Esophagus muscularis mucosa (tissue), 4 donors: ENCODE data around the gene C7. TPM values are rescaled to one million over a fixed set of nuclear protein-coding genes. Genes with fewer than 3 reads are reported as not detected.
A peak's percentile ranks its signal among the peaks of the same experiment; 100 is the strongest.
"Not testable (repeated sequence)": the region's sequence is repeated elsewhere in the genome, so short reads cannot be mapped to it uniquely, and the experiment has no call there.

Experiments
- DNase-seq: peaks from one replicate; pipeline ENCODE4 v3.0.0-alpha.2; 2017; ENCODE audit errors: extremely low spot score
- H3K27ac ChIP-seq, 4 donors: fragments of 200-600 bp; sonication (generic); replicated peaks in 1 of 4; 1 replicate in 3 of 4; 2 replicates in 1 of 4; pipeline ENCODE4 v1.5.1; 2016 to 2019; ENCODE audit warnings: mild to moderate bottlenecking in 1 of 4
- H3K27me3 ChIP-seq, 4 donors: fragments of 200-600 bp; sonication (generic); one replicate each; pipeline versions ENCODE4 v1.5.1 to v1.6.0; 2016 to 2019
- H3K36me3 ChIP-seq, 4 donors: fragments of 200-600 bp; sonication (generic); one replicate each; pipeline ENCODE4 v1.5.1; 2016 to 2019
- H3K4me1 ChIP-seq, 4 donors: fragments of 200-600 bp; sonication (generic); one replicate each; pipeline ENCODE4 v1.5.1; 2016 to 2019
- H3K4me3 ChIP-seq, 4 donors: fragments of 200-600 bp; sonication (generic); 1 replicate in 2 of 4; 2 replicates in 2 of 4; pipeline ENCODE4 v1.5.1; 2016 to 2019; ENCODE audit warnings: mild to moderate bottlenecking in 4 of 4, moderate library complexity in 1 of 4
- H3K9me3 ChIP-seq, 4 donors: fragments of 200-600 bp; sonication (generic); 1 replicate in 3 of 4; 2 replicates in 1 of 4; pipeline ENCODE4 v1.5.1; 2016 to 2019
- CTCF ChIP-seq, 3 experiments: fragments of 200-600 bp in 2 of 3; fragments of 450-650 bp in 1 of 3; sonication (generic) in 2 of 3; IDR thresholded peaks; one replicate each; pipeline ENCODE4 v1.5.1; 2017 to 2019; ENCODE audit warnings: antibody characterized with exemption in 3 of 3, mild to moderate bottlenecking in 2 of 3, moderate library complexity in 1 of 3
- EP300 ChIP-seq: sonication (generic); formaldehyde crosslinking; IDR thresholded peaks from one replicate; pipeline ENCODE4 v1.6.1; 2017; ENCODE audit warnings: antibody characterized with exemption
- POLR2A ChIP-seq: fragments of 450-650 bp; IDR thresholded peaks from one replicate; pipeline ENCODE4 v1.6.1; 2017; ENCODE audit warnings: antibody characterized with exemption, moderate library complexity, mild to moderate bottlenecking, low read depth
- POLR2AphosphoS5 ChIP-seq, 2 donors: sonication (generic); formaldehyde crosslinking; IDR thresholded peaks; one replicate each; pipeline ENCODE4 v1.6.1; 2017; ENCODE audit warnings: antibody characterized with exemption in 2 of 2
- WGBS: methylation state at CpG from one replicate; pipeline ENCODE4 v1.1.5; 2018; 5-methylcytosine and 5-hydroxymethylcytosine counted together
- intact Hi-C: fragments of 100-400 bp; cut with DNase I; formaldehyde crosslinking; loops from one replicate; pipeline ENCODE4 v1.15.1; 2023
- small RNA-seq, 3 donors: library from RNA; depleted of rRNA; stranded (forward); fragments of <200 nt; gene quantifications; one replicate each; pipeline ENCODE3, GENCODE V24; 2016
- total RNA-seq, 4 donors: library from RNA; depleted of rRNA; stranded (reverse); fragments of >200 nt; gene quantifications; one replicate each; pipeline versions ENCODE4 v1.1.0 to v1.2.1, GENCODE V29; 2016

C7 gene
- total RNA-seq, 4 donors from 2014 or later = 713 to 1,019 (median 874) TPM

GRCh38 chr5:41012318-41012717, 103.0 kb downstream of the C7 start:
- TF ChIP-seq CTCF (IDR thresholded peaks at IDR 0.05) (no peak), POLR2AphosphoS5 (IDR thresholded peaks at IDR 0.05) (no peak), EP300 (no peak), POLR2A (no peak)
- no peaks in the 10 kb centered on the region for H3K36me3 ChIP-seq
- no peaks in the 10 kb centered on the region for H3K27me3 ChIP-seq
- WGBS = 56% methylated on average over 4 of the region's 4 CpGs
- no peaks in the 10 kb centered on the region for H3K4me1 ChIP-seq
- no peaks in the 10 kb centered on the region for H3K9me3 ChIP-seq
- no peak overlapping the region for H3K4me3 ChIP-seq
- intact Hi-C loops = no loop called here
- peak; percentile 80 for DNase-seq
- no peak overlapping the region for H3K27ac ChIP-seq

GRCh38 chr5:41022600-41022999, 113.3 kb downstream of the C7 start:
- 99% methylated on average over 8 of the region's 8 CpGs for WGBS
- intact Hi-C loops = not testable (repeated sequence)

More at GRCh38 chr5:41022600-41022999, 113.3 kb downstream of the C7 start:
- not testable (repeated sequence) for H3K27ac ChIP-seq, H3K4me3 ChIP-seq, H3K4me1 ChIP-seq, H3K27me3 ChIP-seq, H3K36me3 ChIP-seq
- DNase-seq = peak; percentile 79
- H3K9me3 ChIP-seq = peaks cover 0 to 13% (median 5%) of the 10 kb centered on the region in 4 donors

Small RNA genes lying within 50 kb of the gene (small RNA-seq; reads per million reads assigned to genes)
- gene AC114967.1 (0 reads per million in 3 donors), gene RNU7-161P (0 reads per million in 3 donors)

Other genes starting within 250 kb of the C7 start
- 10 to 100 TPM; 13.3 to 44.6 (median 27.9) TPM for gene PTGER4, start 229.6 kb upstream of the C7 start, total RNA-seq
- 10 to 100 TPM; 19.1 to 32.7 (median 24.0) TPM for gene TTC33, start 153.5 kb upstream of the C7 start, total RNA-seq
- gene PRKAA1, start 111.1 kb upstream of the C7 start, total RNA-seq = 10 to 100 TPM; 70.1 to 85.0 (median 78.6) TPM
- 100 to 1,000 TPM; 119 to 984 (median 276) TPM for gene RPL37, start 74.3 kb upstream of the C7 start, total RNA-seq
- gene CARD6, start 68.1 kb upstream of the C7 start, total RNA-seq = 10 to 100 TPM in 1 of 4 donors, 1 to 10 TPM in 3; 5.4 to 10.1 (median 9.0) TPM
- not detected for gene MROH2B, start 161.8 kb downstream of the C7 start, total RNA-seq